NCI-H2196 (cell line): ENCODE measurements around the gene SEL1L.
A peak's percentile ranks its signal among the peaks of the same experiment; 100 is the strongest.
"Not testable (repeated sequence)": the region's sequence is repeated elsewhere in the genome, so short reads cannot be mapped to it uniquely, and the experiment has no call there.

Experiments
- DNase-seq: peaks from one replicate; lab custom pipeline; 2025; ENCODE audit not compliant: unreplicated experiment; lab: John Stamatoyannopoulos, UW

SEL1L gene

GRCh38 chr14:81474685-81475324 is 58.8 kb downstream of the SEL1L start:
- no peak for DNase-seq

GRCh38 chr14:81474148-81474492 is 59.5 kb downstream of the SEL1L start:
- no peak for DNase-seq

- DNase-seq = no peak
Observed at GRCh38 chr14:81473456-81474147, 60.1 kb downstream of the SEL1L start.

GRCh38 chr14:81472096-81472800 is 61.4 kb downstream of the SEL1L start:
- no peak for DNase-seq

GRCh38 chr14:81471062-81471461 is 62.6 kb downstream of the SEL1L start:
- DNase-seq = no peak

GRCh38 chr14:81470557-81470826 is 63.2 kb downstream of the SEL1L start:
- not testable (repeated sequence) for DNase-seq

GRCh38 chr14:81466854-81467253 is 66.8 kb downstream of the SEL1L start:
- DNase-seq = no peak

GRCh38 chr14:81465507-81466228 is 68.0 kb downstream of the SEL1L start:
- no peak for DNase-seq

- not testable (repeated sequence) for DNase-seq
Observed at GRCh38 chr14:81465003-81465392, 68.7 kb downstream of the SEL1L start.

- DNase-seq = peak; percentile 62
Observed at GRCh38 chr14:81464253-81465002, 69.2 kb downstream of the SEL1L start.

GRCh38 chr14:81462356-81462755 is 71.3 kb downstream of the SEL1L start:
- DNase-seq = not testable (repeated sequence)

- no peak for DNase-seq
Observed at GRCh38 chr14:81459912-81460311, 73.7 kb downstream of the SEL1L start.

GRCh38 chr14:81458352-81458751 is 75.3 kb downstream of the SEL1L start:
- no peak for DNase-seq

GRCh38 chr14:81455390-81455789 is 78.3 kb downstream of the SEL1L start:
- no peak for DNase-seq

- DNase-seq = no peak
Observed at GRCh38 chr14:81454572-81455218, 79.0 kb downstream of the SEL1L start.

- peak; percentile 51 for DNase-seq
Observed at GRCh38 chr14:81453166-81453766, 80.4 kb downstream of the SEL1L start.

GRCh38 chr14:81452341-81453133 is 81.1 kb downstream of the SEL1L start:
- DNase-seq = no peak

GRCh38 chr14:81450976-81451375 is 82.7 kb downstream of the SEL1L start:
- DNase-seq = no peak

GRCh38 chr14:81450100-81450531 is 83.5 kb downstream of the SEL1L start:
- no peak for DNase-seq
